Caco-2 (cell line): ENCODE data around the gene FAM168A. TPM values are rescaled to one million over a fixed set of nuclear protein-coding genes. Genes with fewer than 3 reads are reported as not detected.

Experiments
- BruUV-seq: library from RNA; stranded (reverse); fragments of 400-500 nt; replicated peaks from 2 replicates; lab custom pipeline; 2021; lab: Mats Ljungman, UMichigan
- CTCF ChIA-PET: fragments of 300-600 bp; sonication (Branson Sonifier 250); formaldehyde crosslinking; loops from one replicate; lab custom pipeline; 2022; ENCODE audit warnings: antibody characterized with exemption; lab: Charles Lee
- POLR2A ChIA-PET: fragments of 300-600 bp; sonication (Branson Sonifier 250); formaldehyde crosslinking; loops from one replicate; lab custom pipeline; 2022; ENCODE audit warnings: antibody characterized with exemption; lab: Charles Lee
- DNase-seq, 2 experiments: peaks; one replicate each; pipeline versions ENCODE4 v3.0.0 to v3.0.0-alpha.2; 2020 to 2022
- H3K27me3 ChIP-seq: replicated peaks from 2 replicates; pipeline ENCODE4 v1.6.0; 2011; ENCODE audit warnings: low read length; ENCODE audit not compliant: control insufficient read depth, insufficient read depth
- H3K36me3 ChIP-seq: 2 replicates; pipeline ENCODE4 v1.5.1; 2011; ENCODE audit warnings: low read length; ENCODE audit not compliant: control insufficient read depth, insufficient read depth
- H3K4me1 ChIP-seq: fragments of 250-450 bp; sonication (Bioruptor Pico); 2 replicates; pipeline ENCODE4 v1.5.1; 2020; ENCODE audit warnings: mild to moderate bottlenecking
- H3K4me3 ChIP-seq: 2 replicates; pipeline ENCODE4 v1.5.1; 2011; ENCODE audit warnings: low read depth, mild to moderate bottlenecking, control low read depth, low read length
- H3K9me3 ChIP-seq: fragments of 250-450 bp; sonication (Bioruptor Pico); 2 replicates; pipeline ENCODE4 v1.5.1; 2020; ENCODE audit warnings: mild to moderate bottlenecking, moderate library complexity
- H3K27ac Mint-ChIP-seq: one replicate; pipeline ENCODE4 v1.8.0; 2022; ENCODE audit warnings: mixed read lengths; ENCODE audit not compliant: unreplicated experiment
- H3K27me3 Mint-ChIP-seq: one replicate; pipeline ENCODE4 v1.8.0; 2022; ENCODE audit warnings: mixed read lengths; ENCODE audit not compliant: insufficient read depth, unreplicated experiment
- H3K36me3 Mint-ChIP-seq: one replicate; pipeline ENCODE4 v1.8.0; 2022; ENCODE audit warnings: mild to moderate bottlenecking, mixed read lengths; ENCODE audit not compliant: insufficient read depth, unreplicated experiment
- H3K4me1 Mint-ChIP-seq: one replicate; pipeline ENCODE4 v1.8.0; 2022; ENCODE audit warnings: low read depth, mixed read lengths; ENCODE audit not compliant: unreplicated experiment
- H3K4me3 Mint-ChIP-seq: one replicate; pipeline ENCODE4 v1.8.0; 2022; ENCODE audit warnings: mild to moderate bottlenecking, moderate library complexity, mixed read lengths; ENCODE audit not compliant: unreplicated experiment
- H3K9me3 Mint-ChIP-seq: one replicate; pipeline ENCODE4 v1.8.0; 2022; ENCODE audit warnings: mixed read lengths; ENCODE audit not compliant: unreplicated experiment
- CTCF ChIP-seq, 2 experiments: fragments of 200-600 bp in 1 of 2; IDR thresholded peaks; 1 replicate in 1 of 2; 2 replicates in 1 of 2; pipeline versions ENCODE4 v1.5.1 to v1.8.0; 2011 to 2022; ENCODE audit warnings: antibody characterized with exemption in 1 of 2, control low read depth in 1 of 2, inconsistent platforms in 1 of 2, low read depth in 1 of 2, low read length in 1 of 2, mild to moderate bottlenecking in 1 of 2, moderate library complexity in 1 of 2; ENCODE audit not compliant: insufficient read depth in 1 of 2, severe bottlenecking in 1 of 2, unreplicated experiment in 1 of 2
- intact Hi-C: fragments of 100-400 bp; cut with micrococcal nuclease; formaldehyde crosslinking; loops from one replicate; pipeline ENCODE4 v1.10.0; 2022; ENCODE audit not compliant: unreplicated experiment
- total RNA-seq: library from RNA; stranded (reverse); gene quantifications from 2 replicates; pipeline ENCODE4 v1.2.3, GENCODE V29; 2022

FAM168A gene
- total RNA-seq, 1 experiment from 2014 or later = 46.0 TPM

- Mint-ChIP-seq H3K4me3 (no peak overlapping the region), H3K36me3 (peaks cover 8% of the 10 kb centered on the region), H3K27ac (no peak overlapping the region), H3K9me3 (peaks cover 11% of the 10 kb centered on the region), H3K4me1 (peaks cover 7% of the 10 kb centered on the region), H3K27me3 (no peaks in the 10 kb centered on the region)
- Histone ChIP-seq H3K27me3 (no peaks in the 10 kb centered on the region), H3K9me3 (no peaks in the 10 kb centered on the region), H3K36me3 (no peaks in the 10 kb centered on the region), H3K4me1 (0 out of 2 replicates have a peak, but pooled peaks cover 6% of the 10 kb centered on the region), H3K4me3 (no peak overlapping the region)
- no peak for DNase-seq
- no TSS peak for BruUV-seq
- ChIA-PET POLR2A (no interaction called here), CTCF (no interaction called here)
- no peak for TF ChIP-seq CTCF (IDR thresholded peaks at IDR 0.05; ENCODE audit: insufficient read depth in 1 of 2, low read depth in 1 of 2, low read length in 1 of 2, severe bottlenecking in 1 of 2, unreplicated experiment in 1 of 2)
- intact Hi-C loops = no loop called here
Observed at GRCh38 chr11:73498343-73498742, 99.6 kb downstream of the FAM168A start.

GRCh38 chr11:73496134-73496533, 101.8 kb downstream of the FAM168A start:
- BruUV-seq = no TSS peak
- Histone ChIP-seq H3K4me3 (no peak overlapping the region), H3K36me3 (no peaks in the 10 kb centered on the region), H3K4me1 (0 out of 2 replicates have a peak, but pooled peaks cover 6% of the 10 kb centered on the region), H3K27me3 (no peaks in the 10 kb centered on the region), H3K9me3 (no peaks in the 10 kb centered on the region)
- Mint-ChIP-seq H3K36me3 (peaks cover 8% of the 10 kb centered on the region), H3K9me3 (peaks cover 9% of the 10 kb centered on the region), H3K4me1 (peaks cover 7% of the 10 kb centered on the region), H3K27me3 (no peaks in the 10 kb centered on the region), H3K4me3 (no peak overlapping the region), H3K27ac (no peak overlapping the region)
- intact Hi-C loops = no loop called here
- POLR2A ChIA-PET = no interaction called here
- DNase-seq = no peak
- TF ChIP-seq CTCF (IDR thresholded peaks at IDR 0.05; ENCODE audit: insufficient read depth in 1 of 2, low read depth in 1 of 2, low read length in 1 of 2, severe bottlenecking in 1 of 2, unreplicated experiment in 1 of 2) = no peak
- CTCF ChIA-PET = no interaction called here

GRCh38 chr11:73495731-73496130, 102.2 kb downstream of the FAM168A start:
- Histone ChIP-seq H3K36me3 (no peaks in the 10 kb centered on the region), H3K27me3 (no peaks in the 10 kb centered on the region), H3K9me3 (no peaks in the 10 kb centered on the region), H3K4me1 (0 out of 2 replicates have a peak, but pooled peaks cover 6% of the 10 kb centered on the region), H3K4me3 (no peak overlapping the region)
- no TSS peak for BruUV-seq
- intact Hi-C loops = no loop called here
- Mint-ChIP-seq H3K4me3 (no peak overlapping the region), H3K27ac (no peak overlapping the region), H3K4me1 (peaks cover 7% of the 10 kb centered on the region), H3K27me3 (no peaks in the 10 kb centered on the region), H3K36me3 (peaks cover 8% of the 10 kb centered on the region), H3K9me3 (peaks cover 9% of the 10 kb centered on the region)
- CTCF ChIA-PET = no interaction called here
- POLR2A ChIA-PET = no interaction called here
- TF ChIP-seq CTCF (IDR thresholded peaks at IDR 0.05; ENCODE audit: insufficient read depth in 1 of 2, low read depth in 1 of 2, low read length in 1 of 2, severe bottlenecking in 1 of 2, unreplicated experiment in 1 of 2) = no peak
- DNase-seq = no peak
